ENCODE data around the gene ARID1B.

- TF ChIP-seq EZH2 (IDR thresholded peaks at IDR 0.05; ENCODE audit: borderline replicate concordance, low read depth, low read length, poor library complexity, severe bottlenecking) (no peak), CTCF (conservative IDR thresholded peaks at IDR 0.05; ENCODE audit: low read depth, low read length) (no peak)
These were observed 4.0 kb downstream of the ARID1B start for GRCh38 chr6:156780962-156781853.
